H1 (cell line): ENCODE data around the gene LCNL1. TPM values are rescaled to one million over a fixed set of nuclear protein-coding genes. Genes with fewer than 3 reads are reported as not detected.

Experiments
- CTCF ChIA-PET: fragments of 300-600 bp; sonication (Branson Sonifier 250); formaldehyde crosslinking; loops from one replicate; lab custom pipeline; 2021; ENCODE audit not compliant: partially characterized antibody; lab: Charles Lee
- POLR2A ChIA-PET: fragments of 300-600 bp; sonication (Branson Sonifier 250); formaldehyde crosslinking; loops from one replicate; lab custom pipeline; 2021; ENCODE audit warnings: inconsistent platforms; ENCODE audit not compliant: partially characterized antibody; lab: Charles Lee
- DNase-seq, 2 experiments: peaks; one replicate each; pipeline versions ENCODE4 v3.0.0 to v3.0.0-alpha.2; 2010 to 2022; ENCODE audit warnings: low spot score in 2 of 2, low read depth in 1 of 2, mixed read lengths in 1 of 2
- FAIRE-seq: peaks from 2 replicates; lab custom pipeline; 2011; peaks lifted over from hg19 to GRCh38; lab: Jason Lieb, UNC
- H2AFZ ChIP-seq: 2 replicates; pipeline ENCODE4 v1.8.1; 2012; ENCODE audit warnings: low read length, inconsistent platforms
- H2AK5ac ChIP-seq: 2 replicates; pipeline ENCODE4 v1.6.1; 2013; ENCODE audit warnings: low read depth, low read length
- H2BK120ac ChIP-seq: replicated peaks from 2 replicates; pipeline ENCODE3; 2013; ENCODE audit warnings: low read depth, low read length, inconsistent platforms
- H2BK12ac ChIP-seq: 2 replicates; pipeline ENCODE4 v1.6.1; 2013; ENCODE audit warnings: low read depth, low read length
- H2BK15ac ChIP-seq: 2 replicates; pipeline ENCODE4 v1.6.1; 2013; ENCODE audit warnings: low read length
- H2BK20ac ChIP-seq: 2 replicates; pipeline ENCODE4 v1.6.1; 2013; ENCODE audit warnings: low read length
- H2BK5ac ChIP-seq: 2 replicates; pipeline ENCODE4 v1.6.1; 2013; ENCODE audit warnings: low read depth, low read length
- H3K14ac ChIP-seq: 2 replicates; pipeline ENCODE4 v1.6.1; 2013; ENCODE audit warnings: inconsistent platforms; ENCODE audit not compliant: insufficient read length
- H3K18ac ChIP-seq: 2 replicates; pipeline ENCODE4 v1.6.1; 2013; ENCODE audit warnings: low read length; ENCODE audit errors: extremely low read depth
- H3K23ac ChIP-seq: 2 replicates; pipeline ENCODE4 v1.6.1; 2013; ENCODE audit warnings: inconsistent platforms; ENCODE audit not compliant: insufficient read length
- H3K23me2 ChIP-seq: 2 replicates; pipeline ENCODE4 v1.6.1; 2013; ENCODE audit warnings: low read depth, low read length
- H3K27ac ChIP-seq: 2 replicates; pipeline ENCODE4 v1.6.1; 2011; ENCODE audit warnings: low read depth, low read length, inconsistent platforms
- H3K27me3 ChIP-seq, 4 experiments: replicated peaks in 1 of 4; 1 replicate in 1 of 4; 2 replicates in 3 of 4; pipeline versions ENCODE4 v1.6.1 to v1.8.1; 2011 to 2013; ENCODE audit warnings: low read length in 3 of 4, mild to moderate bottlenecking in 3 of 4, inconsistent platforms in 2 of 4, mixed read lengths in 2 of 4, moderate library complexity in 1 of 4; ENCODE audit not compliant: control insufficient read depth in 3 of 4, insufficient read depth in 3 of 4; ENCODE audit errors: extremely low read depth in 1 of 4
- H3K36me3 ChIP-seq, 4 experiments: 2 replicates each; pipeline versions ENCODE4 v1.6.1 to v1.8.1; 2011 to 2013; ENCODE audit warnings: mild to moderate bottlenecking in 4 of 4, low read length in 3 of 4, moderate library complexity in 2 of 4, control low read depth in 1 of 4, inconsistent platforms in 1 of 4; ENCODE audit not compliant: insufficient read depth in 4 of 4, control insufficient read depth in 2 of 4
- H3K4ac ChIP-seq: replicated peaks from 2 replicates; pipeline ENCODE3; 2013; ENCODE audit warnings: low read length, low read depth, mixed read lengths, inconsistent platforms; ENCODE audit not compliant: insufficient read length
- H3K4me1 ChIP-seq, 4 experiments: replicated peaks in 1 of 4; 1 replicate in 1 of 4; 2 replicates in 3 of 4; pipeline versions ENCODE4 v1.6.1 to v1.8.1; 2011 to 2013; ENCODE audit warnings: low read length in 3 of 4, inconsistent platforms in 2 of 4, mixed read lengths in 1 of 4; ENCODE audit not compliant: insufficient read depth in 4 of 4, control insufficient read depth in 3 of 4
- H3K4me2 ChIP-seq, 2 experiments: 2 replicates each; pipeline versions ENCODE4 v1.6.1 to v1.8.1; 2011 to 2013; ENCODE audit warnings: low read depth in 2 of 2, low read length in 2 of 2, control low read depth in 1 of 2, inconsistent platforms in 1 of 2, mild to moderate bottlenecking in 1 of 2; ENCODE audit not compliant: insufficient read depth in 1 of 2
- H3K4me3 ChIP-seq, 4 experiments: fragments of 200-600, 300-600 bp in 1 of 4; sonication (generic), shearing (Covaris generic), sonication (Bioruptor Twin) in 1 of 4; 2 replicates each; pipeline versions ENCODE4 v1.5.1 to v1.8.1; 2011 to 2016; ENCODE audit warnings: low read length in 4 of 4, low read depth in 3 of 4, control low read depth in 2 of 4, inconsistent platforms in 2 of 4, mild to moderate bottlenecking in 2 of 4, mixed read lengths in 1 of 4, moderate library complexity in 1 of 4; ENCODE audit not compliant: insufficient read depth in 2 of 4; ENCODE audit errors: extremely low read depth in 1 of 4
- H3K56ac ChIP-seq: replicated peaks from 2 replicates; pipeline ENCODE3; 2013; ENCODE audit warnings: low read depth, mild to moderate bottlenecking, mixed read lengths, low read length, inconsistent platforms; ENCODE audit not compliant: insufficient read length
- H3K79me1 ChIP-seq: 2 replicates; pipeline ENCODE4 v1.6.1; 2013; ENCODE audit warnings: low read depth, low read length, control low read depth
- H3K79me2 ChIP-seq, 2 experiments: 2 replicates each; pipeline versions ENCODE4 v1.6.1 to v1.8.1; 2012 to 2013; ENCODE audit warnings: low read length in 2 of 2, mild to moderate bottlenecking in 2 of 2, inconsistent platforms in 1 of 2; ENCODE audit not compliant: insufficient read depth in 2 of 2, control insufficient read depth in 1 of 2
- H3K9ac ChIP-seq, 4 experiments: replicated peaks in 1 of 4; 1 replicate in 1 of 4; 2 replicates in 3 of 4; pipeline versions ENCODE4 v1.6.1 to v1.8.1; 2011 to 2013; ENCODE audit warnings: low read depth in 3 of 4, low read length in 3 of 4, control low read depth in 2 of 4, mild to moderate bottlenecking in 2 of 4, moderate library complexity in 2 of 4, inconsistent platforms in 1 of 4; ENCODE audit errors: extremely low read depth in 1 of 4
- H3K9me3 ChIP-seq, 2 experiments: 2 replicates each; pipeline versions ENCODE4 v1.6.1 to v1.8.1; 2012 to 2013; ENCODE audit warnings: mild to moderate bottlenecking in 2 of 2, moderate library complexity in 2 of 2, control low read depth in 1 of 2, inconsistent platforms in 1 of 2, low read depth in 1 of 2, low read length in 1 of 2, mixed read lengths in 1 of 2; ENCODE audit not compliant: insufficient read depth in 2 of 2
- H4K20me1 ChIP-seq, 2 experiments: replicated peaks in 1 of 2; 2 replicates each; pipeline versions ENCODE3 to v1.8.1; 2011 to 2013; ENCODE audit warnings: inconsistent platforms in 2 of 2, low read length in 2 of 2, mild to moderate bottlenecking in 1 of 2; ENCODE audit not compliant: insufficient read depth in 2 of 2, control insufficient read depth in 1 of 2
- H4K5ac ChIP-seq: 2 replicates; pipeline ENCODE4 v1.6.1; 2013; ENCODE audit warnings: low read length, low read depth, mixed read lengths, inconsistent platforms; ENCODE audit not compliant: insufficient read length
- H4K8ac ChIP-seq: 2 replicates; pipeline ENCODE4 v1.8.0; 2013; ENCODE audit warnings: mild to moderate bottlenecking, moderate library complexity, low read length, inconsistent platforms; ENCODE audit not compliant: insufficient read depth; ENCODE audit errors: extremely low read depth
- H4K91ac ChIP-seq: replicated peaks from 2 replicates; pipeline ENCODE3; 2013; ENCODE audit warnings: low read length, mixed read lengths, inconsistent platforms; ENCODE audit not compliant: insufficient read length
- CBX8 ChIP-seq: fragments of 300-800, 300-1000 bp; sonication (generic); IDR thresholded peaks from 2 replicates; pipeline ENCODE4 v1.7.1; 2016; ENCODE audit warnings: low read depth, low read length, borderline replicate concordance
- CEBPB ChIP-seq: IDR thresholded peaks from 2 replicates; pipeline ENCODE4 v1.6.1; 2012; ENCODE audit warnings: low read depth, low read length
- CREB1 ChIP-seq: IDR thresholded peaks from 2 replicates; pipeline ENCODE4 v1.6.1; 2012; ENCODE audit warnings: inconsistent platforms
- FOSL1 ChIP-seq: IDR thresholded peaks from 2 replicates; pipeline ENCODE4 v1.6.1; 2011; ENCODE audit warnings: mild to moderate bottlenecking, low read depth, low read length, moderate library complexity; ENCODE audit not compliant: insufficient read depth
- JUND ChIP-seq: IDR thresholded peaks from 2 replicates; pipeline ENCODE4 v1.6.1; 2011; ENCODE audit warnings: mild to moderate bottlenecking, improper control_type of control experiment, low read length
- KDM1A ChIP-seq: fragments of 200-600, 300-600 bp; sonication (generic); IDR thresholded peaks from 2 replicates; pipeline ENCODE4 v1.7.1; 2016; ENCODE audit warnings: mild to moderate bottlenecking, low read length, borderline replicate concordance
- KDM4A ChIP-seq: IDR thresholded peaks from one replicate; pipeline ENCODE4 v1.7.1; 2012; ENCODE audit warnings: low read depth, mild to moderate bottlenecking, moderate library complexity, low read length, inconsistent platforms; ENCODE audit not compliant: severe bottlenecking
- POLR2A ChIP-seq, 2 experiments: IDR thresholded peaks; 1 replicate in 1 of 2; 2 replicates in 1 of 2; pipeline ENCODE4 v1.6.1; 2011; ENCODE audit warnings: low read depth in 2 of 2, low read length in 2 of 2, mild to moderate bottlenecking in 2 of 2; ENCODE audit errors: control extremely low read depth in 1 of 2
- POLR2AphosphoS5 ChIP-seq: IDR thresholded peaks from 2 replicates; pipeline ENCODE4 v1.6.1; 2011; ENCODE audit warnings: low read depth, low read length
- RBBP5 ChIP-seq: IDR thresholded peaks from 2 replicates; pipeline ENCODE4 v1.7.1; 2012; ENCODE audit warnings: low read depth, mild to moderate bottlenecking, inconsistent platforms, low read length, moderate library complexity, borderline replicate concordance
- SIN3A ChIP-seq, 2 experiments: IDR thresholded peaks in 1 of 2; conservative IDR thresholded peaks in 1 of 2; 2 replicates each; pipeline ENCODE4 v1.6.1; 2011 to 2012; ENCODE audit warnings: low read length in 2 of 2, improper control_type of control experiment in 1 of 2, low read depth in 1 of 2, mild to moderate bottlenecking in 1 of 2
- TCF12 ChIP-seq: IDR thresholded peaks from 2 replicates; pipeline ENCODE4 v1.6.1; 2011; ENCODE audit warnings: low read depth, mild to moderate bottlenecking, low read length
- WGBS, 2 experiments: shearing (Covaris generic) in 1 of 2; methylation state at CpG; one replicate each; pipeline versions ENCODE4 v1.1.6 to v1.1.7; 2013 to 2015; ENCODE audit warnings: low lambda C conversion rate in 2 of 2, mixed read lengths in 2 of 2, inconsistent platforms in 1 of 2, low coverage in 1 of 2, missing lambda C conversion rate in 1 of 2; ENCODE audit not compliant: insufficient replicate concordance in 2 of 2, insufficient coverage in 1 of 2, insufficient read length in 1 of 2; ENCODE audit errors: extremely low coverage in 1 of 2, missing lambda C conversion rate in 1 of 2; 5-methylcytosine and 5-hydroxymethylcytosine counted together
- polyA plus RNA-seq, 7 experiments: library from polyadenylated mRNA; depleted of rRNA in 3 of 7; stranded (reverse) in 5 of 7; unstranded in 2 of 7; fragments of >200 nt in 5 of 7; fragments of 200-250 nt in 2 of 7; gene quantifications; 1 replicate in 5 of 7; 2 replicates in 1 of 7; 4 replicates in 1 of 7; pipeline versions ENCODE4 v1.2.1 to v1.2.3, GENCODE V29; 2011 to 2013; ENCODE audit warnings: missing spikeins in 2 of 7, mixed read lengths in 2 of 7
- total RNA-seq: library from RNA; stranded (reverse); fragmentation: NEBNext Ultra II Directional; extraction: Animal tissue kit (Norgen Biotek cat#: 25700); gene quantifications from 2 replicates; pipeline ENCODE4 v1.2.1, GENCODE V29; 2021

The LCNL1 gene
- total and polyA plus RNA-seq, 2 of the 8 experiments (the other 6 are each of a cell fraction or from before 2014, with no cell fraction given): 0.11 TPM; not detected in 1

DNA sequence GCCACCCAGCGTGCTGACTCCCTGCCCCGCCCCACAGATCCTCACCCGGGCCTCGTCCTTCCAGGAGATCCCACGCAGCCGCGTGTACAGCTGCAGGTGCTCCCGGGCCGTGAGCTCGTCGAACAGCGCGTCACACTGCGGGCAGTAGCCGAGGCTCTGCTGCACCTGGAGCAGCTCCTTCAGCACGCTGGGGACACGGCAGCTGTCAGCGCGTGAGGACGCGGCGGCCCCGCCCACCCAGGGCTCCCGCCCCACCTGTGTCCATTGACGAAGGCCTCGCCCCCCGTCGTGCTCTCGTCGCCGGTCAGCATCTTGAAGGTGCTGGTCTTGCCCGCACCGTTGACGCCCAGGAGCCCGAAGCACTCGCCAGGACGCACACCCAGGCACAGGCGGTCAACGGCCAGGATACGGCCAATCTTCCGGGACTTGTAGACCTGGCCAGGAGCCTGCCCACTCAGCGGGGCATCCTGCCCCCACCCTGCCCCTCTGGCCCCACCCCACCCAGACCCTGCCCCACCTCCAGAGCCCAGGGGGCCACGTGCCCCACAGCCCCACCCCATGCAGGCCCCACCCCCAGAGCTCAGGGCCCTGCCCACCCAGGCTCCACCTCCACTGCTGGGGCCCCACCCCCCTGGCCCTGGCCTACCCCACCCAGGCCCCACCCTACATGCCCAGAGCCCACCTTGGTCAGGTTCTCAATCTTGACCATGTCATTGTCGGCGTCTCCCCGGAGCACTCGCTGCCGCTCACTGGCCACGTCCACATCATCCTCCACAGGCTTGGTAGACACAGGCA, 27.3 kb downstream of the LCNL1 start:
- Histone ChIP-seq H3K27me3 (no peaks in the 10 kb centered on the region), H3K4me3 (no peak overlapping the region), H3K23ac (no peak overlapping the region), H3K56ac (no peak overlapping the region), H4K5ac (no peak overlapping the region), H3K27ac (no peak overlapping the region), H3K9me3 (peaks cover 0 to 16% of the 10 kb centered on the region in 2 experiments; a peak in 1 of 4 replicates), H2BK120ac (no peak overlapping the region), H2BK15ac (no peak overlapping the region), H3K4me1 (peaks cover 0 to 4% (median under 1%) of the 10 kb centered on the region in 4 experiments; a peak in 2 of 7 replicates), H3K23me2 (no peaks in the 10 kb centered on the region; the same call in 1 of the 2 replicates), H4K8ac (no peak overlapping the region), H3K14ac (no peak overlapping the region), H2BK5ac (no peak overlapping the region; the same call in 1 of the 2 replicates), H2BK12ac (no peak overlapping the region), H3K79me2 (no peaks in the 10 kb centered on the region), H2AK5ac (no peak overlapping the region), H4K20me1 (no peaks in the 10 kb centered on the region), H3K79me1 (no peaks in the 10 kb centered on the region), H3K18ac (no peak overlapping the region), H3K4me2 (no peak overlapping the region), H3K36me3 (peaks cover 0 to 2% (median 0%) of the 10 kb centered on the region in 4 experiments; a peak in 1 of 8 replicates), H2AFZ (no peak overlapping the region), H3K4ac (no peak overlapping the region), H4K91ac (no peak overlapping the region), H2BK20ac (no peak overlapping the region), H3K9ac (no peak overlapping the region)
- no peak for DNase-seq
- CTCF ChIA-PET: interaction anchor here (1.2 to 2.2 kb wide), 3 partner anchors 17 to 32 kb away, joined by 5 to 12 read pairs (median 7); no protein-coding TSS in a partner anchor
- TF ChIP-seq CEBPB (no peak), KDM1A (no peak), RBBP5 (no peak), KDM4A (no peak), CBX8 (no peak), POLR2A (IDR thresholded peaks at IDR 0.05; ENCODE audit: control extremely low read depth in 1 of 2, low read depth in 2 of 2, low read length in 2 of 2) (no peak), JUND (no peak), POLR2AphosphoS5 (no peak), SIN3A (conservative IDR thresholded peaks at IDR 0.05 in 1 of 2, IDR thresholded peaks at IDR 0.05 in 1 of 2; ENCODE audit: low read depth in 1 of 2, low read length in 2 of 2) (no peak), FOSL1 (no peak), TCF12 (no peak), CREB1 (no peak)
- 91% methylated on average over 17 of the region's 49 CpGs; no CpG with 5 or more reads in 1 of the 2 experiments for WGBS, 2 experiments
- POLR2A ChIA-PET: no interaction called here
- FAIRE-seq: no peak
